OCI-LY3 (cell line): ENCODE data around the gene WNT9A.

Source experiments
- H2AFZ ChIP-seq: fragments of 200-600, 300-600 bp; shearing (Covaris generic); 2 replicates; pipeline ENCODE4 v1.6.0; 2014; ENCODE audit warnings: antibody characterized with exemption, low read depth, low read length
- H3K27ac ChIP-seq: fragments of 200-600, 300-600 bp; sonication (generic); 2 replicates; pipeline ENCODE4 v1.5.1; 2014; ENCODE audit warnings: mild to moderate bottlenecking, low read length, moderate library complexity, mixed read lengths
- H3K27me3 ChIP-seq: fragments of 200-600, 300-600 bp; sonication (generic); 2 replicates; pipeline ENCODE4 v1.6.1; 2014; ENCODE audit warnings: low read depth, low read length, mixed read lengths
- H3K36me3 ChIP-seq: fragments of 200-600, 300-600 bp; sonication (generic); replicated peaks from 2 replicates; pipeline ENCODE3; 2014; ENCODE audit warnings: low read depth, low read length, mixed read lengths
- H3K4me1 ChIP-seq: fragments of 300-600, 200-600 bp; sonication (generic); 2 replicates; pipeline ENCODE4 v1.6.1; 2014; ENCODE audit warnings: low read length, mixed read lengths
- H3K4me2 ChIP-seq: fragments of 200-600, 300-600 bp; sonication (generic); 2 replicates; pipeline ENCODE4 v1.6.1; 2014; ENCODE audit warnings: low read length, mixed read lengths
- H3K4me3 ChIP-seq: fragments of 300-600, 200-600 bp; sonication (generic); 2 replicates; pipeline ENCODE4 v1.5.1; 2014; ENCODE audit warnings: antibody characterized with exemption, mild to moderate bottlenecking, low read length, moderate library complexity
- H3K79me2 ChIP-seq: fragments of 300-600, 200-600 bp; shearing (Covaris generic); 2 replicates; pipeline ENCODE4 v1.6.1; 2014; ENCODE audit warnings: mild to moderate bottlenecking, low read length, mixed read lengths
- H3K9ac ChIP-seq: fragments of 300-600, 200-600 bp; shearing (Covaris generic); 2 replicates; pipeline ENCODE4 v1.6.0; 2014; ENCODE audit warnings: mild to moderate bottlenecking, low read length, moderate library complexity
- H3K9me3 ChIP-seq: fragments of 200-600, 300-600 bp; shearing (Covaris generic); 2 replicates; pipeline ENCODE4 v1.6.1; 2014; ENCODE audit warnings: low read length, mixed read lengths; ENCODE audit not compliant: insufficient read depth
- H4K20me1 ChIP-seq: fragments of 200-600, 300-600 bp; sonication (generic); 2 replicates; pipeline ENCODE4 v1.6.1; 2016; ENCODE audit warnings: low read length, mixed read lengths; ENCODE audit not compliant: insufficient read depth
- CTCF ChIP-seq: fragments of 200-600, 300-600 bp; sonication (generic); IDR thresholded peaks from 2 replicates; pipeline ENCODE4 v1.5.1; 2014; ENCODE audit warnings: antibody characterized with exemption, low read length, low read depth
- EZH2phosphoT487 ChIP-seq: fragments of 200-600 bp; shearing (Covaris generic); IDR thresholded peaks from 2 replicates; pipeline ENCODE4 v1.6.1; 2018; ENCODE audit warnings: antibody characterized with exemption, mixed run types, low read depth

The WNT9A gene

GRCh38 chr1:227947676-227948492 is at the start of gene WNT9A:
Gene WNT9A (minus strand): TSS chr1:227947932. CDS start chr1:227947887, 45 bp downstream.
- no peak within 1 kb of the TSS for H2AFZ ChIP-seq
- no peak within 1 kb of the TSS for H3K27ac ChIP-seq
- H3K9ac ChIP-seq, result no peak within 1 kb of the TSS
- H3K36me3 ChIP-seq, result no peaks in the 10 kb centered on the region
- TF ChIP-seq EZH2phosphoT487, result no peak
- no peak for TF ChIP-seq CTCF
- no peak within 1 kb of the TSS for H3K4me2 ChIP-seq
- H3K4me1 ChIP-seq, result no peaks in the 10 kb centered on the region
- no peaks in the 10 kb centered on the region for H3K79me2 ChIP-seq
- no peaks in the 10 kb centered on the region for H3K27me3 ChIP-seq
- no peaks in the 10 kb centered on the region for H3K9me3 ChIP-seq
- H4K20me1 ChIP-seq, result no peaks in the 10 kb centered on the region
- H3K4me3 ChIP-seq, result no peak within 1 kb of the TSS

GRCh38 chr1:227996187-227996950 is 48.6 kb upstream of the WNT9A start:
- H2AFZ ChIP-seq, result no peak overlapping the region

GRCh38 chr1:227994632-227995300 is 47.0 kb upstream of the WNT9A start:
- Histone ChIP-seq H3K4me2 (no peak overlapping the region), H3K79me2 (no peaks in the 10 kb centered on the region), H4K20me1 (no peaks in the 10 kb centered on the region), H3K9ac (no peak overlapping the region), H3K4me1 (no peaks in the 10 kb centered on the region), H3K27me3 (peaks cover 26% of the 10 kb centered on the region; the same call in 1 of the 2 replicates), H2AFZ (no peak overlapping the region), H3K4me3 (no peak overlapping the region), H3K27ac (no peak overlapping the region), H3K9me3 (peaks cover 17% of the 10 kb centered on the region), H3K36me3 (no peaks in the 10 kb centered on the region)
- TF ChIP-seq EZH2phosphoT487 (no peak), CTCF (no peak)

More at GRCh38 chr1:227996187-227996950, 48.6 kb upstream of the WNT9A start:
- Histone ChIP-seq H3K9ac (no peak overlapping the region), H3K79me2 (no peaks in the 10 kb centered on the region), H3K4me3 (no peak overlapping the region), H3K9me3 (peaks cover 17% of the 10 kb centered on the region), H3K27ac (no peak overlapping the region), H3K27me3 (peaks cover 25% of the 10 kb centered on the region; the same call in 1 of the 2 replicates), H4K20me1 (no peaks in the 10 kb centered on the region), H3K4me1 (no peaks in the 10 kb centered on the region), H3K4me2 (no peak overlapping the region), H3K36me3 (no peaks in the 10 kb centered on the region)
- TF ChIP-seq EZH2phosphoT487 (no peak), CTCF (no peak)

GRCh38 chr1:227987181-227987580 is 39.4 kb upstream of the WNT9A start:
- no peaks in the 10 kb centered on the region for H3K4me1 ChIP-seq
- no peaks in the 10 kb centered on the region for H4K20me1 ChIP-seq

More at GRCh38 chr1:227987181-227987580, 39.4 kb upstream of the WNT9A start:
- no peak overlapping the region for H3K4me3 ChIP-seq
- H2AFZ ChIP-seq, result no peak overlapping the region
- no peaks in the 10 kb centered on the region for H3K36me3 ChIP-seq
- H3K4me2 ChIP-seq, result no peak overlapping the region
- no peak for TF ChIP-seq CTCF
- no peak for TF ChIP-seq EZH2phosphoT487
- no peaks in the 10 kb centered on the region for H3K9me3 ChIP-seq
- H3K27me3 ChIP-seq, result peaks cover 15% of the 10 kb centered on the region
- no peak overlapping the region for H3K27ac ChIP-seq
- H3K79me2 ChIP-seq, result no peaks in the 10 kb centered on the region
- no peak overlapping the region for H3K9ac ChIP-seq
